ENCODE results near the gene TENM4. TPM values are rescaled to one million over a fixed set of nuclear protein-coding genes. Genes with fewer than 3 reads are reported as not detected.
A peak's percentile ranks its signal among the peaks of the same experiment; 100 is the strongest.

The TENM4 gene
- total and polyA plus RNA-seq, 2 of the 8 experiments (the other 6 are each of a cell fraction or from before 2014, with no cell fraction given): 3.5 to 7.2 TPM

DNA sequence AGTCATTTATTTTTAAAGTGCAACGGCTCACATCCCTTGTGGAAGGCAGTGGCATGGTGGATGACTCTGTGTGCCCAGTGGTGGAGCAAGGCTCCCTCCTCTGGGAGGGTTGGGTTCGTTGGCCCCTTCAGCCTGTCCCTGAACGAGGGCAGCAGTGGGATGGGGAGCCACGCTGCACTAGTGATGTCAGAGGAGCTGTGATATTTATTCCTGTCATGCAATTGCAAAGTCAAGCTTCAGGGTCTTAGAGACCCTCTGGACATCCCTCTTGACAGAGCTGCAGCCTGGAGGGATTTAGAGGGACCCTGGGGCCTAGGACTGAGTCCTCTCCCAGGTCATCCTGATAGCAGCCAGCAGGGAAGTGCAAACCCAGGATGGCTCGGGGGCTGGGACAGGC, 788.0 kb downstream of the TENM4 start:
- Histone ChIP-seq H4K8ac (ENCODE audit: extremely low read depth, insufficient read depth, low read length) (no peak overlapping the region), H3K14ac (ENCODE audit: insufficient read length) (no peak overlapping the region), H3K9me3 (ENCODE audit: insufficient read depth in 2 of 2, low read depth in 1 of 2, low read length in 1 of 2) (no peaks in the 10 kb centered on the region), H4K91ac (replicated peaks; ENCODE audit: insufficient read length, low read length) (no peak overlapping the region), H3K4me2 (ENCODE audit: insufficient read depth in 1 of 2, low read depth in 2 of 2, low read length in 2 of 2) (no peak overlapping the region), H3K23me2 (ENCODE audit: low read depth, low read length) (no peaks in the 10 kb centered on the region), H2BK20ac (ENCODE audit: low read length) (no peak overlapping the region), H2AFZ (ENCODE audit: low read length) (no peak overlapping the region), H3K56ac (replicated peaks; ENCODE audit: insufficient read length, low read depth, low read length) (no peak overlapping the region), H3K79me2 (ENCODE audit: control insufficient read depth in 1 of 2, insufficient read depth in 2 of 2, low read length in 2 of 2) (no peaks in the 10 kb centered on the region), H2BK15ac (ENCODE audit: low read length) (no peak overlapping the region), H3K36me3 (ENCODE audit: control insufficient read depth in 2 of 4, insufficient read depth in 4 of 4, low read length in 3 of 4) (no peaks in the 10 kb centered on the region; a peak in 1 of 8 replicates), H3K4me3 (ENCODE audit: extremely low read depth in 1 of 4, insufficient read depth in 2 of 4, low read depth in 3 of 4, low read length in 4 of 4) (no peak overlapping the region), H4K20me1 (replicated peaks in 1 of 2; ENCODE audit: control insufficient read depth in 1 of 2, insufficient read depth in 2 of 2, low read length in 2 of 2) (no peaks in the 10 kb centered on the region), H2BK12ac (ENCODE audit: low read depth, low read length) (no peak overlapping the region), H3K27ac (ENCODE audit: low read depth, low read length) (no peak overlapping the region), H2BK5ac (ENCODE audit: low read depth, low read length) (no peak overlapping the region), H2BK120ac (replicated peaks; ENCODE audit: low read depth, low read length) (no peak overlapping the region), H2AK5ac (ENCODE audit: low read depth, low read length) (no peak overlapping the region), H3K23ac (ENCODE audit: insufficient read length) (no peak overlapping the region), H3K27me3 (replicated peaks in 1 of 4; ENCODE audit: control insufficient read depth in 3 of 4, extremely low read depth in 1 of 4, insufficient read depth in 3 of 4, low read length in 3 of 4) (no peaks in the 10 kb centered on the region), H3K4me1 (replicated peaks in 1 of 4; ENCODE audit: control insufficient read depth in 3 of 4, insufficient read depth in 4 of 4, low read length in 3 of 4) (peaks cover 0 to 2% (median 0%) of the 10 kb centered on the region in 4 experiments; a peak in 1 of 7 replicates), H4K5ac (ENCODE audit: insufficient read length, low read depth, low read length) (no peak overlapping the region), H3K4ac (replicated peaks; ENCODE audit: insufficient read length, low read depth, low read length) (no peak overlapping the region), H3K9ac (replicated peaks in 1 of 4; ENCODE audit: extremely low read depth in 1 of 4, low read depth in 3 of 4, low read length in 3 of 4) (no peak overlapping the region), H3K79me1 (ENCODE audit: low read depth, low read length) (no peaks in the 10 kb centered on the region), H3K18ac (ENCODE audit: extremely low read depth, low read length) (no peak overlapping the region)
- ChIA-PET CTCF (ENCODE audit: partially characterized antibody) (interaction anchor here (1.2 to 11.2 kb wide), 5 partner anchors 9 to 309 kb away, joined by 4 to 144 read pairs (median 24); no protein-coding TSS in a partner anchor), POLR2A (ENCODE audit: partially characterized antibody) (no interaction called here)
- TF ChIP-seq NRF1 (IDR thresholded peaks at IDR 0.05; ENCODE audit: low read depth, low read length) (no peak), BCL11A (IDR thresholded peaks at IDR 0.05; ENCODE audit: low read depth in 2 of 2, low read length in 2 of 2) (no peak), BRCA1 (IDR thresholded peaks at IDR 0.05; ENCODE audit: low read depth, low read length) (no peak), ZNF274 (IDR thresholded peaks at IDR 0.05; ENCODE audit: borderline replicate concordance, extremely low read depth, low read length) (no peak), CBX5 (IDR thresholded peaks at IDR 0.05; ENCODE audit: low read depth, low read length) (no peak)
- 87% methylated on average over 5 of the region's 5 CpGs; no CpG with 5 or more reads in 1 of the 2 experiments for whole genome bisulfite sequencing, 2 experiments (ENCODE audit: extremely low coverage in 1 of 2, insufficient coverage in 1 of 2, insufficient read length in 1 of 2, insufficient replicate concordance in 2 of 2, low coverage in 1 of 2, low lambda C conversion rate in 2 of 2, missing lambda C conversion rate in 1 of 2)
- FAIRE-seq: no peak
- peak in 1 of 2 experiments; percentile 31 for DNase-seq (ENCODE audit: low read depth in 1 of 2, low spot score in 2 of 2)
